Measurements from ENCODE around the gene MIOX.

The MIOX gene

GRCh38 chr22:50459016-50459415 lies 27.6 kb upstream of the MIOX start:
- TF ChIP-seq CTCF (IDR thresholded peaks at IDR 0.05) = no peak
- Histone ChIP-seq H3K36me3 (peaks cover 100% of the 10 kb centered on the region), H3K4me3 (ENCODE audit: low read depth in 1 of 2, low read length in 1 of 2) (no peak overlapping the region), H3K4me1 (ENCODE audit: control insufficient read depth in 1 of 2, insufficient read depth in 1 of 2, low read depth in 1 of 2, low read length in 1 of 2) (no peaks in the 10 kb centered on the region), H3K9me3 (no peaks in the 10 kb centered on the region), H3K27ac (no peak overlapping the region), H3K27me3 (no peaks in the 10 kb centered on the region)

- no peak overlapping the region for H3K4me3 ChIP-seq (ENCODE audit: low read depth in 1 of 2, low read length in 1 of 2)
- no peaks in the 10 kb centered on the region for H3K4me1 ChIP-seq (ENCODE audit: control insufficient read depth in 1 of 2, insufficient read depth in 1 of 2, low read depth in 1 of 2, low read length in 1 of 2)
- H3K27ac ChIP-seq = no peak overlapping the region
- no peak for TF ChIP-seq CTCF (IDR thresholded peaks at IDR 0.05)
- H3K27me3 ChIP-seq = no peaks in the 10 kb centered on the region
- peaks cover 100% of the 10 kb centered on the region for H3K36me3 ChIP-seq
- no peaks in the 10 kb centered on the region for H3K9me3 ChIP-seq
Measured at GRCh38 chr22:50459496-50460140, 27.0 kb upstream of the MIOX start.

- no peaks in the 10 kb centered on the region for H3K27me3 ChIP-seq
- no peak overlapping the region for H3K4me3 ChIP-seq (ENCODE audit: low read depth in 1 of 2, low read length in 1 of 2)
- TF ChIP-seq CTCF (IDR thresholded peaks at IDR 0.05) = no peak
- no peaks in the 10 kb centered on the region for H3K4me1 ChIP-seq (ENCODE audit: control insufficient read depth in 1 of 2, insufficient read depth in 1 of 2, low read depth in 1 of 2, low read length in 1 of 2)
- no peak overlapping the region for H3K27ac ChIP-seq
- H3K9me3 ChIP-seq = no peaks in the 10 kb centered on the region
- H3K36me3 ChIP-seq = peaks cover 100% of the 10 kb centered on the region
Measured at GRCh38 chr22:50460938-50461337, 25.7 kb upstream of the MIOX start.

- TF ChIP-seq CTCF (IDR thresholded peaks at IDR 0.05) = no peak
- no peaks in the 10 kb centered on the region for H3K4me1 ChIP-seq (ENCODE audit: control insufficient read depth in 1 of 2, insufficient read depth in 1 of 2, low read depth in 1 of 2, low read length in 1 of 2)
- H3K27me3 ChIP-seq = no peaks in the 10 kb centered on the region
- no peaks in the 10 kb centered on the region for H3K9me3 ChIP-seq
- no peak overlapping the region for H3K4me3 ChIP-seq (ENCODE audit: low read depth in 1 of 2, low read length in 1 of 2)
- peaks cover 100% of the 10 kb centered on the region for H3K36me3 ChIP-seq
- no peak overlapping the region for H3K27ac ChIP-seq
Measured at GRCh38 chr22:50461536-50461935, 25.1 kb upstream of the MIOX start.

- Histone ChIP-seq H3K36me3 (peaks cover 100% of the 10 kb centered on the region), H3K27ac (no peak overlapping the region), H3K9me3 (no peaks in the 10 kb centered on the region)
Measured at GRCh38 chr22:50461979-50462540, 24.6 kb upstream of the MIOX start.

More at GRCh38 chr22:50461979-50462540, 24.6 kb upstream of the MIOX start:
- no peak for TF ChIP-seq CTCF (IDR thresholded peaks at IDR 0.05)
- H3K4me1 ChIP-seq (ENCODE audit: control insufficient read depth in 1 of 2, insufficient read depth in 1 of 2, low read depth in 1 of 2, low read length in 1 of 2) = no peaks in the 10 kb centered on the region
- no peak overlapping the region for H3K4me3 ChIP-seq (ENCODE audit: low read depth in 1 of 2, low read length in 1 of 2)
- H3K27me3 ChIP-seq = no peaks in the 10 kb centered on the region

All from neutrophil (primary cell).